ENCODE measurements around the gene PARM1. TPM values are rescaled to one million over a fixed set of nuclear protein-coding genes. Genes with fewer than 3 reads are reported as not detected.

Gene PARM1, protein sequence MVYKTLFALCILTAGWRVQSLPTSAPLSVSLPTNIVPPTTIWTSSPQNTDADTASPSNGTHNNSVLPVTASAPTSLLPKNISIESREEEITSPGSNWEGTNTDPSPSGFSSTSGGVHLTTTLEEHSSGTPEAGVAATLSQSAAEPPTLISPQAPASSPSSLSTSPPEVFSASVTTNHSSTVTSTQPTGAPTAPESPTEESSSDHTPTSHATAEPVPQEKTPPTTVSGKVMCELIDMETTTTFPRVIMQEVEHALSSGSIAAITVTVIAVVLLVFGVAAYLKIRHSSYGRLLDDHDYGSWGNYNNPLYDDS
- total RNA-seq, result under 0.01 and 0.11 TPM in 2 replicates

GRCh38 chr4:74932832-74933561 is at the start of gene PARM1:
Gene PARM1, plus strand, starts transcription at chr4:74933116. Its CDS starts 212 bp downstream, at chr4:74933328.

Other genes with a start within 250 kb of the PARM1 start
- gene BTC, start 138.6 kb upstream of the PARM1 start, total RNA-seq, result not detected in 2 replicates

Data from dermis lymphatic vessel endothelial cell (primary cell).